ENCODE measurements around the gene FAM210A. TPM values are rescaled to one million over a fixed set of nuclear protein-coding genes. Genes with fewer than 3 reads are reported as not detected.

FAM210A gene
- total RNA-seq, 2 donors from 2014 or later = 5.4 to 6.6 TPM

- no peak for DNase-seq
- WGBS, 2 donors = 81 to 89% methylated on average over 8 of the region's 8 CpGs
- TF ChIP-seq CTCF (IDR thresholded peaks at IDR 0.05) (no peak), POLR2A (IDR thresholded peaks at IDR 0.05) (no peak)
- no peaks in the 10 kb centered on the region for H3K9me3 ChIP-seq
- ATAC-seq = no peak
- H3K36me3 ChIP-seq (replicated peaks in 1 of 2; ENCODE audit: insufficient read depth in 1 of 2, low read depth in 2 of 2) = no peaks in the 10 kb centered on the region
- H3K4me1 ChIP-seq = no peaks in the 10 kb centered on the region
- no peak overlapping the region for H3K4me3 ChIP-seq
- H3K27ac ChIP-seq = no peak overlapping the region
- H3K27me3 ChIP-seq = no peaks in the 10 kb centered on the region
- intact Hi-C loops (cut with DNase I) = no loop called here
Measured at GRCh38 chr18:13658436-13659204, 67.7 kb downstream of the FAM210A start.

- Histone ChIP-seq H3K36me3 (replicated peaks in 1 of 2; ENCODE audit: insufficient read depth in 1 of 2, low read depth in 2 of 2) (no peaks in the 10 kb centered on the region), H3K27ac (no peak overlapping the region), H3K27me3 (no peaks in the 10 kb centered on the region), H3K4me3 (no peak overlapping the region), H3K4me1 (no peaks in the 10 kb centered on the region), H3K9me3 (no peaks in the 10 kb centered on the region)
- ATAC-seq (no peak), DNase-seq (no peak)
- TF ChIP-seq CTCF (IDR thresholded peaks at IDR 0.05) (no peak), POLR2A (IDR thresholded peaks at IDR 0.05) (no peak)
- intact Hi-C loops (cut with DNase I) = no loop called here
- 57 to 68% methylated on average over 7 of the region's 7 CpGs for WGBS, 2 donors
Measured at GRCh38 chr18:13657974-13658373, 68.4 kb downstream of the FAM210A start.

- ATAC-seq = no peak
- Histone ChIP-seq H3K4me3 (no peak overlapping the region), H3K27me3 (no peaks in the 10 kb centered on the region), H3K4me1 (no peaks in the 10 kb centered on the region), H3K9me3 (no peaks in the 10 kb centered on the region), H3K36me3 (replicated peaks in 1 of 2; ENCODE audit: insufficient read depth in 1 of 2, low read depth in 2 of 2) (no peaks in the 10 kb centered on the region), H3K27ac (no peak overlapping the region)
- intact Hi-C loops (cut with DNase I) = no loop called here
- WGBS, 2 donors = 47 to 50% methylated on average over 13 of the region's 13 CpGs
- DNase-seq = no peak
- TF ChIP-seq POLR2A (IDR thresholded peaks at IDR 0.05) (no peak), CTCF (IDR thresholded peaks at IDR 0.05) (no peak)
Measured at GRCh38 chr18:13653746-13654433, 72.5 kb downstream of the FAM210A start.

GRCh38 chr18:13649397-13650390 lies 76.7 kb downstream of the FAM210A start:
- Histone ChIP-seq H3K27me3 (no peaks in the 10 kb centered on the region), H3K9me3 (no peaks in the 10 kb centered on the region), H3K4me1 (no peaks in the 10 kb centered on the region), H3K4me3 (no peak overlapping the region), H3K36me3 (replicated peaks in 1 of 2; ENCODE audit: insufficient read depth in 1 of 2, low read depth in 2 of 2) (no peaks in the 10 kb centered on the region), H3K27ac (no peak overlapping the region)
- intact Hi-C loops (cut with DNase I) = no loop called here
- 84 to 88% methylated on average over 23 of the region's 23 CpGs for WGBS, 2 donors
- no peak for TF ChIP-seq POLR2A (IDR thresholded peaks at IDR 0.05)
- no peak for TF ChIP-seq CTCF (IDR thresholded peaks at IDR 0.05)
- no peak for DNase-seq
- no peak for ATAC-seq

Data from body of pancreas (tissue), 4 donors.